Measurements from ENCODE around the gene FAM169A.

The FAM169A gene

DNA sequence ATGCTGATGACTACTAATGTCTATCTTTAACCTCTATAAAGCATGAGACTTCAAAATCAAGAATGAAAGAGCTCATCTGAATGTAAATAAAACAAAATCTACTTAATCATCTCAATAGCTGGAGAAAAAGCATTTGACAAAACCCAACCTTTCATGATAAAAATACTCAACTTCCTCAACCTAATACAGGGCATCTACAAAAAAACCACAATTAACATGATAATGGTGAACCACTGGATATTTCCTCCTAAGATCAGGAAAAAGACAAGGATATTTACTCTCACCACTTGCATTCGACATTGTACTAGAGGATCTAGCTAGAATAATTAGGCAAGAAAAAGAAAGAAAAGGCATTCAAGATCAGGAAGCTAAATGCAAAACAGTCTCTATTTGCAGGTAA, 49.3 kb downstream of the FAM169A start:
- Histone ChIP-seq H3K9ac (no peak overlapping the region), H3K4me1 (ENCODE audit: low read depth, poor library complexity, severe bottlenecking) (peaks cover 28% of the 10 kb centered on the region), H4K20me1 (ENCODE audit: insufficient read depth) (no peaks in the 10 kb centered on the region), H3K79me2 (ENCODE audit: insufficient read depth, low read depth) (no peaks in the 10 kb centered on the region), H3K4me3 (IDR thresholded peaks at IDR 0.05; ENCODE audit: insufficient read depth, low read depth, low read length) (no peak overlapping the region), H3K27me3 (ENCODE audit: insufficient read depth, low read depth) (no peaks in the 10 kb centered on the region), H3K36me3 (ENCODE audit: insufficient read depth) (no peaks in the 10 kb centered on the region), H2AFZ (ENCODE audit: low read depth) (no peak overlapping the region), H3K4me2 (no peak overlapping the region), H3K27ac (no peak overlapping the region)
- TF ChIP-seq CTCF (conservative IDR thresholded peaks at IDR 0.05; ENCODE audit: low read depth, low read length) = no peak

GRCh38 chr5:74810915-74811314, 55.3 kb downstream of the FAM169A start:
- Histone ChIP-seq H3K27me3 (ENCODE audit: insufficient read depth, low read depth) (no peaks in the 10 kb centered on the region), H3K4me1 (ENCODE audit: low read depth, poor library complexity, severe bottlenecking) (no peaks in the 10 kb centered on the region), H4K20me1 (ENCODE audit: insufficient read depth) (no peaks in the 10 kb centered on the region), H3K4me3 (IDR thresholded peaks at IDR 0.05; ENCODE audit: insufficient read depth, low read depth, low read length) (no peak overlapping the region), H3K79me2 (ENCODE audit: insufficient read depth, low read depth) (no peaks in the 10 kb centered on the region), H3K9ac (no peak overlapping the region), H3K4me2 (no peak overlapping the region), H3K36me3 (ENCODE audit: insufficient read depth) (no peaks in the 10 kb centered on the region), H3K27ac (no peak overlapping the region), H2AFZ (ENCODE audit: low read depth) (no peak overlapping the region)
- no peak for TF ChIP-seq CTCF (conservative IDR thresholded peaks at IDR 0.05; ENCODE audit: low read depth, low read length)

- Histone ChIP-seq H3K4me3 (IDR thresholded peaks at IDR 0.05; ENCODE audit: insufficient read depth, low read depth, low read length) (no peak overlapping the region), H3K36me3 (ENCODE audit: insufficient read depth) (no peaks in the 10 kb centered on the region), H3K27me3 (ENCODE audit: insufficient read depth, low read depth) (no peaks in the 10 kb centered on the region), H3K9ac (no peak overlapping the region), H3K79me2 (ENCODE audit: insufficient read depth, low read depth) (no peaks in the 10 kb centered on the region), H3K4me1 (ENCODE audit: low read depth, poor library complexity, severe bottlenecking) (no peaks in the 10 kb centered on the region), H4K20me1 (ENCODE audit: insufficient read depth) (no peaks in the 10 kb centered on the region), H3K27ac (no peak overlapping the region), H2AFZ (ENCODE audit: low read depth) (no peak overlapping the region), H3K4me2 (no peak overlapping the region)
- no peak for TF ChIP-seq CTCF (conservative IDR thresholded peaks at IDR 0.05; ENCODE audit: low read depth, low read length)
Measured at GRCh38 chr5:74801941-74802340, 64.2 kb downstream of the FAM169A start.

GRCh38 chr5:74801197-74801596, 65.0 kb downstream of the FAM169A start:
- no peak for TF ChIP-seq CTCF (conservative IDR thresholded peaks at IDR 0.05; ENCODE audit: low read depth, low read length)
- H3K36me3 ChIP-seq (ENCODE audit: insufficient read depth) = no peaks in the 10 kb centered on the region

More at GRCh38 chr5:74801197-74801596, 65.0 kb downstream of the FAM169A start:
- Histone ChIP-seq H3K4me1 (ENCODE audit: low read depth, poor library complexity, severe bottlenecking) (no peaks in the 10 kb centered on the region), H3K4me2 (no peak overlapping the region), H3K9ac (no peak overlapping the region), H4K20me1 (ENCODE audit: insufficient read depth) (no peaks in the 10 kb centered on the region), H2AFZ (ENCODE audit: low read depth) (no peak overlapping the region), H3K27me3 (ENCODE audit: insufficient read depth, low read depth) (no peaks in the 10 kb centered on the region), H3K27ac (no peak overlapping the region), H3K79me2 (ENCODE audit: insufficient read depth, low read depth) (no peaks in the 10 kb centered on the region), H3K4me3 (IDR thresholded peaks at IDR 0.05; ENCODE audit: insufficient read depth, low read depth, low read length) (no peak overlapping the region)

Data from KMS-11 (cell line).